GM21515 (cell line): ENCODE results near the gene AMIGO3.

Experiments
- ATAC-seq: cut with Tn5 transposase; IDR thresholded peaks from one replicate; pipeline ENCODE4 v1.9.1; 2021; ENCODE audit not compliant: unreplicated experiment

The AMIGO3 gene

DNA sequence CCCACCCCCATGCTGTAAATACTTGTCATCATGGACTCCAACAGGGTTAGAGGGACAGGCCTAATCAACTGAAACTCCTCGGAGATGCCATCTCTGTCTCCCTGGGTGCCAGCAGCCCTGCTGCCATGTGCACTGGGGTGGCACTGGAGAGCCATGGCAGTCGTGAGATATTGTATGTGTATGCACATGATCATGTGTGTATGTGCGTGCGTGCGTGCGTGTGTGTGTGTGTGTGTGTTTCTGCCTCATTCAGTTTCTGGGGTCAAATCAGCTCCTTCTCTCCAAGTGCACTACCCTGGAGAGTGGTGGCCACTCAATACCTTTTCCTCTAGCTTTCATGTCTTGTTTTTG is 48.6 kb downstream of the AMIGO3 start:
- ATAC-seq, result no peak

DNA sequence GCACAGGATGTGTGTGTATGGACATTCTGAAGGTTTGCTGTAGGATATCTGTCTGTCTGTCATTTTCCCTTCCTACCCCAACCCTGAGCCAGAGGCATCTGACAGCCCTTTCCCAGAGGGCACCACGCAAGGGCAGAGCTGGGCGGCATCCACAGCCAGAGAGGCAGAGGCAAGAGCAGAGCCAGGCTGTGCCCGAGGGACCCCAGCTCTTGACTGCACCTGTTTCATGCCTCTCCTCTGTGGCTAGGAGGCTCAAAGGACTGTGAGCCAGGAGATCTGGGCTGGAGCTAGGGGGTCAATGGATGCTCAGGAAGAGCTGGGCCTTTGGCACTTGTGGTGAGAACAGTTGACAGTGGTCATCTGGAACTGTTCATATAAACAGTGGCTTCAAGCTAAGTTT is 50.1 kb downstream of the AMIGO3 start:
- ATAC-seq, result no peak

DNA sequence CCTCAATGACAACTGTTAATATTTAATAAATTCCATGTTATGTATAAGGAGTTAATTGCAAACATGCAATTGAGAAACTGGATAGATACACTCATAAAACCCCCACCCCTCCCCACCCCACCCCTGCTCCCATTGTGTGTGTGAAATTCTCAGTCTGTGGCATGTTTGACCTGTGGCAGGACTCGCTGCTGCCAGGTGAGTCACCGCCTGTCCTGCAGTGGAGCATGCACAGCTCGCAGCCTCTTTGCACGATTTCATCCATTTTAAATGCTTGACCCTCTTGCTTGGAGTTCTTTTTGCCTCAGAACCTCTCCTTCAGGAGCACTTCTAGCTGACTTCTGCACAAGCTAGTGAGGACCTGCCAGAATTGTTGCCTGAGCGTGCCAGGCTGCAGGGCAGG is 50.6 kb downstream of the AMIGO3 start:
- no peak for ATAC-seq

DNA sequence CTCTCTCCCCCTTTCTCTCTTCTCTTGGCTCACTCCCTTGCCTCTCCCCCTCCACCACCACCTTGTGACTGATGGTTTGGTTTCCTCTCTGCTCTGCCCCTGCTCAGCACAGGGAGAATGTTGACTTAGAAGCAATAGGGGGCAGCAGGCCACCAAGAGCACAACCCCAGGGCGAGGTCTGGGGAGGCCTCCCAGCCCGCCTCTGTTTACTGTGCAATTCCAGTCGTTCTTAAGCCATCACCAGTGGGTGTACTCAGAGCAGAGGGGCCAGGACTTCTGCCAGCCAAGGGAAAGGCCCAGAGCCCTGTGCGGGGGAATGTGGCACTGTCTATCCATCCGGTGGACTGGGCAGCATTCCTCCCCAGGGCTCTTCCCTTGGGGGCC is 51.1 kb downstream of the AMIGO3 start:
- no peak for ATAC-seq

DNA sequence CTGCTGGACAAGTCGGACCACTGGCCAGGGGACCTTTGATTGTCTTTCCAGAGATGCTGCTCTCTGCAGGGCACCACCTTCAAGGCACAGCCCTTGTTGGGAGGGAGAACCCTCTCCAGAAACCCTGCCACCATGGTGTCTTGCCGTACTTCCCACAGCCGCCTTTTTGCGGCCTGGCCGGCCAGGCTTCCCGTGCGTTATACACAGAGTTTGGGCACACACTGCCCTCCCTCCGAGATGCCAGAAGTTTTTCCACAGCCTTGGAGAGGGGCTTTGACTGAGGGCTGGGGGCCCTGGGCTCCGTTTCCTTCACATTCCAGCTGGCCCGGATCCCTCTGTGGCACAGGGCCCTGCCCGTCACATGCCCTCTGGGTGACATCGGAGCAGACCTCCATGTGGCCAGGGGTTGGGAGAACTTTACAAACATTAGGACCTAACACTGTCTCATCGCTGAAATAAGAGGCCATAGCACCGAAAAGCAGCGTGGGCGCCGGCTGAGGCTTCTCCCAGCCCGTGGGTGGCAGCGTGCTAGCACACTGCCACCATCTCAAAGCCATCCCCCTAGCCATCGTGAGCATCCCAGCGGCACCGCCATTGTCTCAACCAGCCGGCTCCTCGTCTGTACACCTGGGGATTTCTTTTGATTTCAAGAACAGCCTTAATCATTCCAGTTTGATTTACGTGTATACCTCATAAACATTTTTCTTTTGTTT is 51.6 kb downstream of the AMIGO3 start:
- ATAC-seq, result no peak
